Activated gamma-delta T cell treated with anti-CD3 and anti-CD28 coated beads, Interleukin-2, amount 50 U/mL, for 16 hours (primary cell): Measurements from ENCODE around the gene LRRN2.

Experiments used
- DNase-seq: peaks from one replicate; pipeline ENCODE4 v3.0.0-alpha.2; 2020; ENCODE audit warnings: low read depth

Gene LRRN2

DNA sequence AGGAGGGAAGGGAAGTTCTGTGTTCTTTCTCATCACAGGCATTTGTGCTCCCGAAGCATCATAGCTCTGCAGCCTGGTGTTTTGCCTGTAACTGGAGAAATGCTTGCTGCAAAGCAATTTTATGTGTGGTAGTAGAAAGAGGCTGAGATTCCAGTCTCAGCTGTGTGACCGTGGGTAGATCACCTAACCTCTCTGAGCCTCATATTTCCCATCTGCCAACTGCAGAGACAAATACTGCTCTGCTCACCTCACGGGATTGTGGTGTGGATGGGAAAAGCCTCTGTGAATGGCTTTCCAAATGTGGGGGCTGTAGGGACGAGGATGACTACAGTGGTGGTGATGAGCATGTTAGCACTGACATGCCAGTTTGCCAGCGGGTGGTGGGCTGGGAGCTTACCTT is 85.3 kb downstream of the LRRN2 start:
- no peak for DNase-seq

DNA sequence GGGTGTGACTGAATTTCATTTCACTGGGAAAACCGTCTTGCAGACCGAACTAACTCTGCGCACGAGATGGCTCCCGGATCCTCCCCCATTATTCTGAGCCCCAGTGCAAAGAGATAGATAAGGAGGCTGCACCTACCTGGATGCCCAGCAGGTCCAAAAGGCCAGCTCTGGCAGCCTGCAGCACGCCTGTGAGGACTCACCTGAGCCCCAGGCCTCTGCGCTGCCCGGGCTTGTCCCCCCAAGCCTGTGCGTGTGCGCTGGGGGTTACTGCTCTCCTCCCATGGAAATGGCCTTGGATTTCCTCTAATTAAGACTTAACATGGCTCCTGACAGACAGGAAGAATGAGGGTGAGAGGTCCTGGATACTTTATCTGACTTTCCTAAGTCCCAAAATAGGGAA is 85.9 kb downstream of the LRRN2 start:
- no peak for DNase-seq

DNA sequence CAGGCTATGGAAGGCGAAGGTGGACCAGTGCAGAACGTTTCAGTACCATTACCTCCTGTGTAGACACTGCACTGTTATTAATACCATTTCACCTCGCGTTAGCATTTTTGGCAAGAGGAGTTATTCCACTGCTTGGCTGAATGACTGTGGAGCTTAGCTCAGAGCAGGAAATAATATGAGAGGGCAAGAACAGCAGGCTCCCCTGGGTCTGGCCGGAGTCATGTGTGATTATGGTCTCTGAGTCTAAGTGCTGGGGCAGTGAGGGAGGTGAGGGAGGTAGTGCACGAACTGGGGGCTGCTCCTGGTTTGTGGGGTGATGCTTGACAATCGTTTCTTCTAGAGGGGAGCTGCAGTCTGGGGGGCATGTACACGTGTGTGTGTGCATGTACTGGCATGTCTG is 86.4 kb downstream of the LRRN2 start:
- no peak for DNase-seq

DNA sequence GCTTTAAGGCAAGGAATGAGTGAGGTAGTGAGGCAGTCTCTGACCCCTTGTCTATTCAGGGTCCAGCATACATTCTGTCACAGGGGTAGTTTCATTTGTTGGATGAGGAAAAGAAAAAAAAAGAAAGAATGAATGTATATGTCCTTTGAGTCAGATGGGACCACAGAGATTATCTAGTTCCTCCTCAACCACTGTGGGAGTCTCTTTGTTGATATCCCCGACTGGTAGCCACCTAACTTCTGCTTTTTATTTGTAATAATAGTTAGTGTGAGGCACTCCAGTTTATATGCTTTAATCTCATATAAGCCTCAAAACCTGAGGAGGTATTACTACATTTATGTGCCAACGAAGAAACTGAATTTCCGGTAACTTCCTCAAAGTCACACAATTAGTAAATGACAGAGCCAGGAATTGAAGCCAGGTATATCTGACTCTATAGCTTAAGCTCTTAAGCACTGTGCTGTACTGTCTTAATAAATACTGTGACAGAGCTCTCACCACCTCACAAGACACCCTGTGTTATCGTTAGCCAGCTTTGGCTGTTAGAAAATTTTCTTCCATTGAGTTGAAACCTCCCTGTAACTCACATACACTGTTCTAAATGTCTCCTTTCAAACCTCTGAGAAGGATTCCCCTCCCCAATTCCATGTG is 87.1 kb downstream of the LRRN2 start:
- DNase-seq = no peak

DNA sequence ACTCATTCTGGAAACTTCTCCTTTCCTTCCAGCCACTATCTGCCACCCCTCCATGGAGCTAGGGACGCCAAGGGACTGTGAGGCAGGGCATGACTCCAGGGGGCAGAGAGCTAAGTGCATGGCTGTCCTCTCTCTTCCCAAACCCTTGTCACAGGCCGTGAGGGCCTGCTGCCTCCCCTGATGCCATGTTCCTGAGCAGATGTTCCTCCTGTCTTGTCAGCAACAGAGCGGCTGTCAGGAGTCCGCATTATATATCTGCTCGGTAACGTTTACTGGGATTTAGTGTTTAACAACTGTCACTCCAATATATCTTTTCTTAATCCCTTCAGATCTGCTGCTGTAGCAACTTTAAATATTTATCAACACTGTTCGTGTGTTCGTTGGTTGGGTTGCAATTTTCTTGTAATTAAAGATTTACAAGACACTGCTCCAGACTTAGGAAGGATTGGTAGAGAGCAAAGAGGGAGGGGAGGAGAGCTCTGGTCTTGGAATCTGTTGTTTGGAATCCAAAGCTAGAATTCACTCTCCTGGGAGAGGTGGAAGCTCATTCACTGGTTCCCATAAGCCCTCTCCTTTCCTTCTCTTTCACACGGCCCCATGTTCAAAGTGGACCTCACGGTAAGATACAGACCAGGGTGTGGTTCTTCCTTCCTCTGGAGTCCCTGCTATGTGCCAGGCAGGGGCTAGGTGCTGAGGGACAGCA is 93.1 kb downstream of the LRRN2 start:
- DNase-seq = no peak

DNA sequence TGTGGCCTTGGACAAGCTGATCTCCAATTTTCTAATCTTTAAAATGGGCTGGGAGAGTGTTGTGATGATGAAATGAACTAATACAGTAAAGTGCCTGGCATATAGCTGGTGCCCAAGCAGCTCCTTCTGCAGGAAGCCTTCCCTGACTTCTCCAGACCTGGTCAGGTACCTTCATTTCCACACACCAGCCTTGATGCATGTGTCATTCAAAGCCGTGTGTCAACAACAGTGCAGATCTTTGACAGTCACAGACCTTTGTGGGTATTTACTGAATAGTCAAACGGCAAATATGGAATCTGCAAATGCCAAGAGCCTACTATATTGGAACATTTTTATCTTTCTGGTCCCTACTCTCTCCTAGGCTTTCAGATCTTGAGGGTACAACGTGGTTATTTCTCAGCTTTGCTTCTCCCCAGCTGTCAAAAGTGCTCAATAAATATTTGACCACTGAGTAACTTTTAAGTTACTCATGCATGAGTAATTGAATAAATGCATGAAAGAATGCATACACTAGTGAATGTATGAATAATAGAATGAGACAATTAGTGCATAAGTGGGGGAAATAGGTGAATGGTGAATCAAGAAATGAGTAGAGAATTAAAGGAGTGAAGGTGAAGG is 94.0 kb downstream of the LRRN2 start:
- DNase-seq = no peak

DNA sequence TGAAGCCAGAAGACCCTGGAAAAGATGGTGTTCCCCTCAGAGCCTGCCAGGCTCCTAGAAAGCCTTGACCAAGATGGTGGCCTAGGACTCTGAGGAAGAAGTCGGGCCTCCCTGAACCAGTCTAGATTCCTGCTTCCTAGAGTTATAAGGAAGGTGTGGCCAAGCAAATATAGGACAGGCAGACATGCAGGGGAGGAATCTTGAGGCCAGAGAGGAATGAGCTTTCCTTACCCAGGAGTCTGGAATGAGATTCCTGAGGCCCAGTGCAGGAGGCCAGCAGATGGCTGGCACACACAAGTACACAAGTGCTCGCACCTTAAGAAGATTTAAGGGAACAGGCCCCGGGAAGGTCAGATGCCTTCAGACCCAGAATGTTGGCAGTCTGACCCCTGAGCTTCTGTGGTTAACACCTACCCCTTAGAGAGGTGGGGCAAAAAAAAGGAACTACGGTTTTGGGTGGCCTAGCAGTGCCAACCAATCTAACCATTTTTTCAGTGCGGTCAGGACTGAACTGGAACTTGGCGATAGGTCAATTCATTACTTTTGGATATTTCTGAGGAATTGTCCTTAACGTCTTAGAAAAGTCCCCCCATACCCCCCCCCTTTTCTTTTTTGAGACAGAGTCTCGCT is 96.0 kb downstream of the LRRN2 start:
- DNase-seq = no peak

DNA sequence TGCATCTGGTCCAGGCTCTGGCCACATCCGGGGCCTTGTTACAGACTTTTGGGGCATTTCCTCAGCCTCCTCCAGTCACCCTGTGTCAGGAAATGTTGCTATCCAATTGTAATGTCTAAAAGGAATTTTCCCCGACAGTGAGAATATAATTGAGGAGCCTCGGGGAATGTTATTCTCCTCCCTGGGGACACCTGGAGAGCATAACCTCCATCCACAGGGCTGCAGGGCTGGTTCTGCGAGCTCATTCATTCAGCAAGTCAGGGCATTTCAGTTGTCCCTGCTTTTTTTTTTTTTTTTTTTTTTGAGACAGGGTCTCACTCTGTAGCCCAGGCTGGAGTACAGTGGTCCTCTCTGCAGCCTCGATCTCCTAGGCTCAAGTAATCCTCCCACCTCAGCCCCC is 96.7 kb downstream of the LRRN2 start:
- no peak for DNase-seq

DNA sequence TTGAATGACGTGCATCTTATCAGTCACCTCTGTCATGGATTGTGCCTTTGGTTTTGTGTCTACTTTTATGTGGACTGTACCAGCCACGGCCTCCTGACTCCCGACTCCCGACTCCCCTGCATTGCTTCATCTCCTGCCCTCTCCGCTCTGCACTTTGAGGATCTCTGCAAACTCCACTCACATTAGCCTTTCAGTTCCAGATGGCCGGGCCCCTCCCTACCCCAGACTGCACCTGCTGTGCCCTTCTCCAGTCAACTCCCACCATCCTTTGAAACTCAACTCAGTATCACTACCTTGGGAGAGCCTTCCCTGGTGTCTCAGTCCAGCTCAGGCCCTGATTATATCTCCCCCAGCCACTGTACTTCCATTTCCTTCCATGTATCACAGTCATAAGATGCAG is 97.9 kb downstream of the LRRN2 start:
- no peak for DNase-seq

DNA sequence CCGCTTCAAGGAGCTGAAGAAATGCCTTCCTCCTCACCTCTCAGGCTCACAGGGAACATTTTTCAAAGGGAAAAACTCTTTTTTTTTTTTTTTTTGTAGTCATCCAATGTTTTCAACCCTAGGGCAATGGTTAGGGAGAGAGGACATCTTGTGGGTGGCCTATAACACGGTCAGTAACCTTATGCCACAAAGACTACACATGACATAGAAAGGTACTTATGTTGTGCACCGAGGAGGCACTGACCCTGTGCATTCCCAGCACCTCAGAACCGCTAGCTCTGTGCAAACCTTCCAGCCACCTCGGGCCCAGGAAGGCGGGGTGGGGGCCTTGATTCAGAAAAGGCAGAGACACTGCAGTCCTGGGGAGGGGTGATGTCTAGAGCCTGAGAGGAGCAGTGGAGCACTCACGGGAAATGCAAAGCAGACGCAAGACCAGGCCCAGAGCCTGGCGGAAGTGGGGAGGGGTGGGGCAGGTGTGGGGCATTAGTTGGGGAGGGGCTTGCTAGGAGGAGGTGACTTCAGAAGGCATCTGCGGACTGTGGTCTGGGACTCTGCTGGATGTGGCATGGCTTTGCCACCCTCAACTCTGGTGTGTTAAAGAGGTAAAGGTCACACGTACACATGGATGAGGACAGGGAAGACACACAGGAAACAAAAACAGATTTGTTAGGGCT is 100.7 kb downstream of the LRRN2 start:
- no peak for DNase-seq

DNA sequence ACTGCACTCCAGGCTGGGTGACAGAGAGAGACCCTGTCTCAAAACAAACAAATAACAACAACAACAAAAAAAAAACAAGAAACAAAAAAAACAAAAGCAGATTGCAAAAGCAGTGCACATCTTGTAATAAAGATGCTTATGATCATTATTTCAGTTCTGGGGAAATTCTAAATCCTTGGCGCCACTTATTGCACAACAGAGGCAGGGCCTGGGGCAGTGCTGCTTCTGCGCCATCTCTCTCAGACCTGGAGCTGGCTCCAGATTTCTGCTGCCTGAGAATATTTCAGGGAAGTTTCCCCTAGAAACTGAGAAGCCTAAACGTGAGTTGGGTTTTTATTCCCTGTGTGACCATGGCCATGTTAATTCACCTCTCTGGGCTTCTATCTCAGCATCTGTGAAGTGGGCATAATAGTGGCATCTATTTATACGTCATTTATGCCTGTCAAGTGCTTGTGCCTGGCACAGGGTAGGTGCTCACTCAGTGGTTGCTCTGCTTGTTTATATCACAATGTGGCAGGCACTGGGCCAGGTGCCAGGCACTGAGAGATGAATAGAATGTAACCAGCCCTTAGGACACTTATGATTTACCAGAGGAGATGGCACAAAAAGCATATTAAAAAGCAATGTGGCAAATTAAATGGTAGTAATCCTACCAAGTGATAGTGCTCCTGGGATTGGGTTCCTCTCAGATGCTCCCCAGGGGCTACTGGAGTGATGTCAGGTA is 101.5 kb downstream of the LRRN2 start:
- DNase-seq = no peak

DNA sequence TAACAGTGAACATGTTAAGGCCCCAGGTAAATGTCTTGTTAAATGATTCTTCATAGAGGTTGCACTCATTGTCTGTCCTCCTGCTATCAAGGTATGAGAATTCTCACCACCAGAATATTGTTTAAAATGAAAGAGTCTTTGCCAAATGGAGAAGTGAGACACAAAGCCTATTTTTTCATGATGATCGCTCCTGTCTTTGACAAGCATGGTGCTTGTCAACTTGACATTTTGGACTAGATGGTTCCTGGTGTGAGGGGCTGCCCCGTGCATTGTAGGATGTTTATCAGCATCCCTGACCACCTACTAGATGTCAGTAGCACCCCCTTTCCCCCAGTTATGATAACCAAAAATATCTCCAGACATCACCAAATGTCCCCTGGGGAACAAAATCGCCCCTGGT is 103.8 kb downstream of the LRRN2 start:
- DNase-seq = no peak

DNA sequence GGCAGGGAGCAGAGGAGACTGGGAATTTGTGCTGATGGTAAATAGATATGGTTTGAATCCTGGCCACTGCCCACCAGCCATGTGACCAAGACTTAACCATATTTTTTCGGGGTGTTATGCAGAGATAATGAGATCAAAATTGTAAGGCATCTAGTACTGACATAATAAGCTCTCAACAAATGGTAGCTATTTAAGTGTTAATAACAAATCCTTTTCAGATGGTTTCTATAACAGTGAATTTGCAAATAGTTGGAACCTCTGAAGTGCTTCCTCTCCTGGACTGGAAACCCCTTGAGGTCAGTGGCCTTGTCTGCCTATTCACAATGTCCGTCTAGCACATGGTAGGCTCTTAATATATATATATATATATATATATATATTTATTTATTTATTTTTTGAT is 104.7 kb downstream of the LRRN2 start:
- no peak for DNase-seq

DNA sequence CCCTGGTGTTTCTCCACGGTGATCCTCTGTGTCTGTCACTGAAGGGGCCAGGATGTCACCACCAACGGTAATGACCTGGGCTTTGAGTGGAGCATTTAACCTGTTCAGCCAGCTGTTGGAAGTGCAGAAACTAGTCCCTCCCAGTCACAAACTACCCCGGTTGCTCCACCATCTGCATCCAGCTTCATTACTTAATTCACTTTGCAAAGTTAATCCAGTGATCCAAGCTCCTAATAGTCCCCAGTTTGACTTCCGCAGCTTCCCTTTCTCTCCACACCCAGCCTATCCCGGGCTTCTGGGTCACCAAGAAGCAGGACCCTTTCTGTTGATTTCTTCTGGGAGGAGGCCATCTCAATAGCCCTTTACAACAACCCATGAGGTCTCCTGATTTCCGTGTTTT is 105.9 kb downstream of the LRRN2 start:
- DNase-seq = no peak

DNA sequence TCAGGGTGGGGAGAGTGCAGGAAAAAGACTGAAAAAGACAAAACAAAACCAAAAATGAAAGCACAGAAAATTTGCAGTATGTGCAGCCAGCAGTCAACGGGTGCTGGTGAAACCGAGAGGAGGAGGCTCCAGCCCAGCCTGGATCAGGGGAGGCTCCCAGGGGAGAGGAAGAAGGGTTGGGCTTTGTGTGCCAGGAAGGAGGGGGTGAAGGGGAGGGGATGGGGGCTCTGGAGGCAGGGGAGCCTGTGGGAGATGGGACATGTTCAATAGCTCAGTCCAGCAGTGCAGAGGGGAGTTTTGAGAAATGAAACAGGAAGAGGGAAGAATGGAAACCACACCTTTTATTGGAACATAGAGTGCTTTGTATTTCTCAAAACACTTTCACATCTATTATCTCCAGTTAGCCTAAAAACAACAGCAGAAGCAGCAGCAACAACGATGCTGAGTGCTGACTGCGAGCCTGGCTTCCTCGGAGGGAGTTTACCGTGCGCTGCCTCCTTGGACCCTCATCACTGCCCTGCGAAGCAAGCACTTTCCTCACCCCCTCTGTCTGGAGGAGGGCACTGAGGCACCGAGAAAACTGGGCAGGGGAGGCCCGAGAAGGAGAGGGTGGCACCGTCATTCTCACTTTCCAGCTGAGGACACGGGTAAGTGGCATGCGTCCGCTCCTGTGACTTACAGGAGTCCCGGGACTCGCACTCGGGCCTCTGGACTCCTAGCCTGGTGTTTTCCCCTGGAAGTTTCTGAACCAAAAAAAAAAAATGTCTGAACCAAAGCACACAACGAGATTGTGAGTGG is 106.5 kb downstream of the LRRN2 start:
- DNase-seq = no peak

DNA sequence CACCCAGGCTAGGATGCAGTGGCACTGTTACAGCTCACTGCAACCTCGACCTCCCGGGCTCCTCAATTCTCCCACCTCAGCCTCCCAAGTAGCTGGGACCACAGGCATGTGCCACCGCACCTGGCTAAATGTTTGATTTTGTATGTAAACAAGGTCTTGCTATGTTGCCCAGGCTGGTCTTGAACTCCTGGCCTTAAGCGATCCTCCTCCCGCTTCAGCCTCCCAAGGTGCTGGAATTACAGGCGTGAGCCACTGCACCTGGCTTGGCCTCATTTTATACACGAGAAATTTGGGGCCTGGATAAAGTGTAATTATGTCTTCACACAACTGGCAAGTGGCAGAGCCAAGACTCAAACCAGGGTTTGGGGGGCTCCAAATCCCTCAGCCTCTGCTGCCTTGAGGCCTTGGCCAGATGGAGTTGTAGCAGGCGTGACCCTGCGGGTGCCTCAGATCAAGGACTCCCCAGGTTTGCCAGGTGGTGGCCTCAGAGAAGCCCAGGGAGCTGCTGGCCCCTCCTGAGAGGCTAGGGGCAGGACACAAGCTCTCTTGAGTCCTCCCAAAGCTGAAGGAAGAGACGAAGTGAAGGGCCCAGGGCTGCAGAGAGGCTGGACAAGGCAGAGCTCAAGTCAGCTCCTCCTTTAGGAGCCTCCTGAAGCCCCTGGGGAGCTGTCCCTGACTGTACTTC is 107.6 kb downstream of the LRRN2 start:
- no peak for DNase-seq

DNA sequence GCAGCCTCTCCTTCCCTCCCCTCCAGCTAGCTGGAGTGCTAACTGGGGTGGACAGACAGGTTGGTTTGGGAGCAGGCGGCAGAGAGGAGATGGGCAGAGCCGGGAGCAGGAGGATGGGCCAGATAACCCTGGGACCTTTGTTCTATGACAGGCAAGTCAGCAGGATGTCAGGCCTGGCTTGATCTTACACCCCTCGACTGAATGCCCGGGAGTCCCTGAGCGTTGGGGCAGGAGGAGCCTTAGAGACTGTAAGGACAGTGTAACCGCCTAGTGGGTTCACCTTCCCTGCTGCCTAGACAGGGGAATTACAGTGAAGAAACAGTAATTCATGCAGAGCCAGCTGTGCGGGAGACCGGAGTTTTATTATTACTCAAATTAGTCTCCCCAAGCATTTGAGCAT is 109.1 kb downstream of the LRRN2 start:
- no peak for DNase-seq

DNA sequence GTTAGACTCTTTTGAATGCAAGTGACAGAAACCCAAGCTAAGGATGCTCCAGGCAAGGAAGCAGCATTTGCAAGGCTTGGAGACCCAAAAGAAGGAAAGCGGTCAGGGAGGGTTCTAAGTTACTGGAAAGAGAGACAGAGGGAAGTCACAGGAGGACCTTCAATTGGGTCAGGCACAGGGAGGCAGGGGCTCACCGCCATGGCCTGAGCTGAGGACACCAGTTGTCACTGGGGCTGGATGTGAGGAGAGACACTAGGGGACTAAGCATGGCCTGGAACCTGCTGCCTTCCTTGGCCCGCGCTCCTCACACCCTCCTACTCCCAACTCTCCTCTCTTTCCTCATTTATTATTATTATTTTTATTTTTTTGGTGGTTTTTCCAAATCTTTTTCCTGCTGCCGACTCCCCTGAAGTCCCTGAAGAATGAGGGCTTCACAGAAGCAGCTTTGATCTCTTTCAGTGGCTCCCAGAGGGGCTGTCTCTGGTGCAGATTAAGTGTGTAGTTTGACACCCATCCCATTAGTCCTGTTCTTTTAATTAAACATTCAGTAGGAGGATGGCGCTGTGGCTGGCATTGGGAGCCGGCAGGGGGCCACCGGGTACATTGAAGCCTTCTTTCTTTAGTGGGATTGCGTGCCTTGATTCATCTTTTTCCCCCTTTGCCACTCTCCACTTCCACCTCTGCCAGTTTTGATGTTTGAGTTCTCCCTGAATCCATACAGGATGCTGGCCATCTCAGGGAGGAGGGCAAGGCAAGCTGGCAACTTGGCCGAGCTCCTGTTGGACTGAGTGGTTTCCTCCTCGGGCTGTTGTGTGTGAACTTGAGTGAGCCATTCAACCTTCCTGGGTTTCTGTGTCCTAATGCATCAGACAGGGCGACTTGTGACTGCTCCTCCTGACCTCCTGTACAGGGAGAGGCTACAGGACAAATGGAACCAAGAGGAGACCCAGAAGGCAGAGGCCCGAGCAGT is 110.0 kb downstream of the LRRN2 start:
- no peak for DNase-seq

DNA sequence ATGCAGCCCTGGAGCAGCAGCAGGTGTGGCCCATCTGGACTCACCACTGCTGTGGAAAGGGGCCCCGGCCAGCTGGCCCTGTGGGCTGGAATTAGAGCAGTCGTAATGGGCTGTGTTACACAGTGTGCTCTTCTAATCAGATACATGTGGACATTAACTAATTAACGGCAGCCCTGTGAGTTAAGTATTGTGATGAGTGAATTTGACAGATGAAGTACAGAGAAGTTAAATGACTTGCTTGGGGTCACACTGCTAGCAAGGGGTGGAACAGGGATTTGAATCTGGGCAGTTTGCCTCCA is 110.7 kb downstream of the LRRN2 start:
- no peak for DNase-seq
